ENCODE data around the gene COL20A1.

COL20A1 gene

DNA sequence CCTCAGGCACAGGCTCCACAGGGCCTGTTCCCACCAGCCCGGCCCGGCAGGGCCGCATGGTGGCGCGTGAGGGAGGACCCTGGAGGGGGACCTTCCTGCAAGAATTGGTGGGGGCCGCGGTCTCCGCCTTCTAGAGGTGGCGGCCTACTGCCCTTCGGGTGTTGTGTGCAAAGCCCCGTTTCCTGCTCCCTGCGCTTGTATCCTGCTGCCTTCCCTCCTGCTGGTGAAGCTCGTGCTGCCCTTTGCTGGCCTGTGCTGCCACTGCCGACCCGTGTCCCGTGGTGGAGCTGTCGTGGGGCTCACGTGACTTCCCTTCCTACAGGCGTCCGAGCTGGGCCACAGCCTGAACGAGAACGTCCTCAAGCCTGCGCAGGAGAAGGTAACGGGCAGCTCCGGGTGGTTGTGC, 8.4 kb upstream of the COL20A1 start:
- no peak overlapping the region for H3K4me3 ChIP-seq (replicated peaks; ENCODE audit: low read depth, low read length)
- no peak for TF ChIP-seq CTCF (IDR thresholded peaks at IDR 0.05; ENCODE audit: insufficient read depth, low read length, poor library complexity, severe bottlenecking)
- H3K27me3 ChIP-seq (replicated peaks; ENCODE audit: control insufficient read depth, insufficient read depth, low read length), result no peaks in the 10 kb centered on the region
- no peak for DNase-seq (ENCODE audit: extremely low read depth, insufficient read length)
- H3K36me3 ChIP-seq (ENCODE audit: control insufficient read depth, insufficient read depth, low read length), result peaks cover 33% of the 10 kb centered on the region

GRCh38 chr20:63284981-63285524, 7.9 kb upstream of the COL20A1 start:
- Histone ChIP-seq H3K27me3 (replicated peaks; ENCODE audit: control insufficient read depth, insufficient read depth, low read length) (no peaks in the 10 kb centered on the region), H3K4me3 (replicated peaks; ENCODE audit: low read depth, low read length) (no peak overlapping the region), H3K36me3 (ENCODE audit: control insufficient read depth, insufficient read depth, low read length) (peaks cover 33% of the 10 kb centered on the region)
- no peak for DNase-seq (ENCODE audit: extremely low read depth, insufficient read length)
- TF ChIP-seq CTCF (IDR thresholded peaks at IDR 0.05; ENCODE audit: insufficient read depth, low read length, poor library complexity, severe bottlenecking), result no peak

DNA sequence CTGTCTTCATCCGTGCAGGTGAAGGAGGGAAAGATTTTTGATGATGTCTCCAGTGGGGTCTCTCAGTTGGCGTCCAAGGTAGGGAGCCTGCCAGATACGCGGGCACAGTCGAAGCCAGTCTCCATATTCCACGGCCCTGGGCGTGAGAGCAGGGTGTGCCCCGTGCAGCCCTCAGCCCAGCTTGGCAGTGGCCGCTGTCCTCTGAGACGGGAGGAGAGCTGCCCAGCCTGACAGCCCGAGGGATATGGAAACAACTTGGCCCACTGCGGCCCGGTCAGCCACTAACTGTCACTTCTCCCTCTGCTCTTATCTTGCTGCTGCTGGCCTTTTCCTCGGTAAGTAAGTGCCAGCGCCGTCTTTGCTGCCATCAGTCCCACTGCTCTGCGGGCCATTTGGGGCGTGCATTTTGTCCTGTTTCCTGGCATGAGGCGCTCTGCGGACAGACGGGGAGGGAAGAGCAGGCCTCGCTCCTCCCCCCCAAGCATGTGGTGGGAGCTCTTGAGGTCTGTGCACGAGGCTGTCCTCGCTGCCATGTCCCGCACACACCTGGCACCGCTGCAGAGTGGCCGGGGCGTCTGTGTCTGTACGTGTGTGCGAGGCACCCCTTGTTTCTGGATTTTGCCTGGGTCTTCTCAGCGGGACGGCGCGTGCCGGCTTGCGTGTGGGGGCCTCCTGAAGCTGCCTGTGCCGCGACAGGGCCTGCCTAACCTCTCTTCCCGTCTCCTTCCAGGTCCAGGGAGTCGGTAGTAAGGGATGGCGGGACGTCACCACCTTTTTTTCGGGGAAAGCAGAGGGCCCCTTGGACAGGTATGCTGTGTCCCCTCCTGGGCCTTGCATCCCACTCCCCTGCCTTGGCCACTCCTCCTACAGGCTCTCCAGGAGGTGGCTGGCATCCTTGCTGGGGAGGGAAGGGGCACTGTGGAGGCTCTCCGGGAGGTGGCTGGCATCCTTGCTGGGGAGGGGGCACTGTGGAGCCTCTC, 7.1 kb upstream of the COL20A1 start:
- no peak overlapping the region for H3K4me3 ChIP-seq (replicated peaks; ENCODE audit: low read depth, low read length)
- no peak for DNase-seq (ENCODE audit: extremely low read depth, insufficient read length)
- TF ChIP-seq CTCF (IDR thresholded peaks at IDR 0.05; ENCODE audit: insufficient read depth, low read length, poor library complexity, severe bottlenecking), result no peak
- H3K36me3 ChIP-seq (ENCODE audit: control insufficient read depth, insufficient read depth, low read length), result peaks cover 29% of the 10 kb centered on the region
- H3K27me3 ChIP-seq (replicated peaks; ENCODE audit: control insufficient read depth, insufficient read depth, low read length), result no peaks in the 10 kb centered on the region

DNA sequence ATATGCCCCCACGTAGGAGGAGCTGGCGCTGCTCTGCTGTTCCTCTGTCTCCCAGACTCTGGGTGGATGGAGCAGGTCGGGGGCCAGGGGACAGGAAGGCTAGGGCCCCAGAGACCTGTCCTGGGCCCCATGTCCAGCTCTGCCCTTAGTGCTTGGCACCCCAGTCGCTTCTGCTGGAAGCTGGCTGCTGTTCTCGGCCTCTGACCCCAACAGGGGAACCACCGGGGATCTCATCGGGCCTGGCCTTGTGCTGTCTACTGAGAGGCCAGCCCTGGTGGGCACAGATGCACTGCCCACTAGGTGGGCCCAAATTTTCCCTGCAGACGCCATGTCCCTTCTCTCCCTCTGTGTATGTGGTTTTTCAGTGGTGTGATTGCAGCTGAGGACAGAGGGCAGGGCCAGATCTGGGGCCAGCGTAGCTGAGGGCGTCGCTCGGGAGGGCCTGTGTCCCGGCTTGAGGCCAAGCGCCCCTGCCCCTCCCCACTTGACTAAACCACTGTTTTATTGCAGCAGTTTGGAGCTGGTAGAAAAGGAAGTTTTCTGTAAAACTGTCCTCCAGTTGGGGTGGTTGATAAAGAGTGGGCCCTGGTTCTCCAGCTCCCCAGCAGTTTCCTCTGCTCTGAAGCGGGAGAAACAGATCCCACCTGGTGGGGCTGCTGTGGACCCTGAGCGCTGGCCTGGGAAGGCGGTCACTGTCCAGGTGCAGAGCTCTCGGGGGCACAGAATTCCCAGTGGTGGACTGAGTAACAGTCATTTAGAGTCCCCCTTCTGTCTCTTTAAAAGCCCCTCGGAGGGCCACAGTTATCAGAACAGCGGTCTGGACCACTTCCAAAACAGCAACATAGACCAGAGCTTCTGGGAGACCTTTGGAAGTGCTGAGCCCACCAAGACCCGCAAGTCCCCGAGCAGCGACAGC, 5.9 kb upstream of the COL20A1 start:
- no peak for TF ChIP-seq CTCF (IDR thresholded peaks at IDR 0.05; ENCODE audit: insufficient read depth, low read length, poor library complexity, severe bottlenecking)
- H3K27me3 ChIP-seq (replicated peaks; ENCODE audit: control insufficient read depth, insufficient read depth, low read length), result no peaks in the 10 kb centered on the region
- H3K4me3 ChIP-seq (replicated peaks; ENCODE audit: low read depth, low read length), result no peak overlapping the region
- no peak for DNase-seq (ENCODE audit: extremely low read depth, insufficient read length)
- H3K36me3 ChIP-seq (ENCODE audit: control insufficient read depth, insufficient read depth, low read length), result peaks cover 25% of the 10 kb centered on the region

DNA sequence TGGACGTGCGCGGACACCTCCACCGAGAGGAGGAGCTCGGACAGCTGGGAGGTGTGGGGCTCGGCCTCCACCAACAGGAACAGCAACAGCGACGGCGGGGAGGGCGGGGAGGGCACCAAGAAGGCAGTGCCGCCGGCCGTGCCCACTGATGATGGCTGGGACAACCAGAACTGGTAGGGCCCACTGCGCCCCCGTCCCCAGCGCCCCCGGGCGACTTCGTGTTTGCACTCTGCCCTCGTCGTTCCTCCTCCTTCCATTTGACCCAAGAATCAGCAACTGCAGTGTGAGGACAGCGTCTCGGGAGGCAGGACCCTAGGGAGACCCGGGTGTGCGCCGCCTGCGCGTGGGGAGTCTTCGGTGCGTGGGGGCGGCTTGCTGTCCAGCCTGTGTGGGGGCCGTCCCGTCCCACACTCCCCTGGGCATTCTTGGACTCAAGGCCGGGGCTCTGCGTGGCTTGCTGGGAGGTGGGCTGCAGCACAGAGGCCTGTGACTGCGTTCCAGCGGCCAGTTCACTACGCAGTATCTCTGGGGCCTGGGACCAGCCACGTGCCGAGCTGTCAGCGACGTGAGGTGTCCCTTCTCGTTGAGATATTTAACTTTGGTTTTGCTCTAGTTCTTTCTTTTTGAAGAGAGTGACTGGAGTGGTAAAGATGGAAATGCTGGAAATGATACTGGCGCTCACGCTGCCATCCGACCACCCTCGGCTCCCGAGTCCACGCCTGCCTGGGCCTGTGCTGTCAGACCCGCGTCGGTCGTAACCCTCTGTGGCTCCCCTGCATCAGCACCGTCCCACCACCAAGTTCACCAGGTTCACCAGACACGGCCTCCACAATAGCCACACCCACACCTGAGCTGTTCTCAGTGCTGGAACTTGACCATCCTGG, 5.0 kb upstream of the COL20A1 start:
- Histone ChIP-seq H3K27me3 (replicated peaks; ENCODE audit: control insufficient read depth, insufficient read depth, low read length) (no peaks in the 10 kb centered on the region), H3K4me3 (replicated peaks; ENCODE audit: low read depth, low read length) (no peak overlapping the region), H3K36me3 (ENCODE audit: control insufficient read depth, insufficient read depth, low read length) (peaks cover 21% of the 10 kb centered on the region)
- no peak for DNase-seq (ENCODE audit: extremely low read depth, insufficient read length)
- TF ChIP-seq CTCF (IDR thresholded peaks at IDR 0.05; ENCODE audit: insufficient read depth, low read length, poor library complexity, severe bottlenecking), result no peak
